Urothelium cell line (cell line): ENCODE results near the gene GPR132.
"Not testable (repeated sequence)": the region's sequence is repeated elsewhere in the genome, so short reads cannot be mapped to it uniquely, and the experiment has no call there.

Experiments
- DNase-seq: peaks from one replicate; pipeline ENCODE4 v3.0.0; 2011; ENCODE audit warnings: low spot score, mixed read lengths
- FAIRE-seq: peaks from 2 replicates; lab custom pipeline; 2011; peaks lifted over from hg19 to GRCh38; lab: Jason Lieb, UNC

GPR132 gene

DNA sequence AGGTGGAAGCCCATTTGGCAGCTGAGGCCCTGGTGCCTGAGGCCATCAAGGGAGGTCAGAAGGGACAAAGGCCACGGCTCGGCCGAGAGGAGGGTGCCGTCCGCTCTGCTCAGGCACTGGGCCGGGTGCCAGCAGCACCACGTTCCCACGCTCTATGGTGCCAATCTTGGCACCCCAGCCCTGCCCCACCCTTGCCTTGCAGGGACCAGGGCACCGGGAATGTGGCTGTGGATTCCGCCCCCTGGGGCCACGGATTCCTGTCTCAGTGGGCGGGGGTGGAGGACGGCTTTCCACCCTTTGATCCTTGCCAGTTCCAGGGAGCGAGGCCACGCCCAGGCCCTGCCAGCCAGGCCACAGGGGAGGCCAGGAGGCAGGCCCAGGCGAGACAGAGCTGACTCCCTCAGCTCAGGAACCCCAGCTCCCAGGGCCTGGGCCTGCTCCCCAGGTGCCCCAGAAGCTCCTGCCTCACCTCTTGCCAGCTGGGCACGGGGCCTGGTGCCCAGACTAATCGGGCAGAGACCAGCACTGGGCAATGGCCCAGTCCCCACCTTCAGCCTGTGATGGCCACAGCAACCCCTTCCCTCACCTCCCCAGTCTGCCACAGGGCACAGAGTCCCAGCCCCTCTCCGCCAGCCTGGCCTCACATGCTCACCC, 26.4 kb upstream of the GPR132 start:
- DNase-seq (peak; percentile 80), FAIRE-seq (peak; percentile 83)

DNA sequence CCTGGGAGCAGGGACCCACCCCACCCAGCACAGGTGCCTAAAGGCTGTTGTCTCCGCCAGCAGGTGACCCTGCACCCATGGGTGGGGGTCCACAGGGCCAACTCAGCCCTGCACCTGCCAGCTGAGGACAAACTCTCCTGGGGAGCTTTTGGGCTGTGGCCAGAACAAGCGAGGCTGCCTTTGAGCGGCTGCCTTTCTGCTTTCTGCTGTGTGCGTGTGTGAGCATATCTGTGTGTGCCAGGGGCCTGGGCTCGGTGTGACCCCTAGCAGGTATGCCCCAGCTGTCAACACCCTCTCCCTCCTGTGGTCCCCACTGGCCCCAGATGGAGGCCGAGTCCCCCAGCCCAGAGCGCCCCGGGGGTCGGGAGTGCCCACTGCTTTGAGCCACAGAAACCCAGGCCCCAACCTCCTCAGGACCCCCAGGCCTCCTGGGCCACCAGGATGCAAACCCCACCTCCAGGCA, 25.9 kb upstream of the GPR132 start:
- DNase-seq (no peak), FAIRE-seq (no peak)

DNA sequence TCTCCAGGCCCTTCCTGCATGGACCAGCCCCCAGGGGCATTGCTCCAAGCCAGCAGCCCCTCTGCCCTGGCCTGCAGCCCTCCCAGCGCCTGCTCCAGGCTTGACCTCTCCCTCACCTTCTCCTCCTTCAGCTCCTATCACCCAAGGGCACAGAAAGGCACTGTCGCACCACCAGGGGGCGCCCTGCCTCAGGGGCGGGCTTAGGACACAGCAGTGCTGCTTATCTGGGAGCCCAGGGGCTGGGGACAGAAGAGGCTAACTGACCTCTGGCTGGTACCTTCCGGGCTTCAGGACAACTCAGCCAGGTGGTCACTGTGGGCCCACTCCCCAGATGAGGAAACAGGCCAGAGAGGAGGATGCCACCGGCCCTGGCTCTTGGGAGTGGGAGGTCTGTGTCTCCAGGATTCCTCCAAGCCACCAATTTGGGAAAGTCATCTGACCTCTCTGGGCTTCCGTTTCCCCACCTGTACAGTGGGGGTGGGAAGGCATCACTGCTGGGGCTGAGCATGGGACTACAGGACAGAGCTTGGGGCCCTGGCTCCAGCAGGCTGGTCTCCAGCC, 25.3 kb upstream of the GPR132 start:
- DNase-seq (peak; percentile 68), FAIRE-seq (peak; percentile 53)

DNA sequence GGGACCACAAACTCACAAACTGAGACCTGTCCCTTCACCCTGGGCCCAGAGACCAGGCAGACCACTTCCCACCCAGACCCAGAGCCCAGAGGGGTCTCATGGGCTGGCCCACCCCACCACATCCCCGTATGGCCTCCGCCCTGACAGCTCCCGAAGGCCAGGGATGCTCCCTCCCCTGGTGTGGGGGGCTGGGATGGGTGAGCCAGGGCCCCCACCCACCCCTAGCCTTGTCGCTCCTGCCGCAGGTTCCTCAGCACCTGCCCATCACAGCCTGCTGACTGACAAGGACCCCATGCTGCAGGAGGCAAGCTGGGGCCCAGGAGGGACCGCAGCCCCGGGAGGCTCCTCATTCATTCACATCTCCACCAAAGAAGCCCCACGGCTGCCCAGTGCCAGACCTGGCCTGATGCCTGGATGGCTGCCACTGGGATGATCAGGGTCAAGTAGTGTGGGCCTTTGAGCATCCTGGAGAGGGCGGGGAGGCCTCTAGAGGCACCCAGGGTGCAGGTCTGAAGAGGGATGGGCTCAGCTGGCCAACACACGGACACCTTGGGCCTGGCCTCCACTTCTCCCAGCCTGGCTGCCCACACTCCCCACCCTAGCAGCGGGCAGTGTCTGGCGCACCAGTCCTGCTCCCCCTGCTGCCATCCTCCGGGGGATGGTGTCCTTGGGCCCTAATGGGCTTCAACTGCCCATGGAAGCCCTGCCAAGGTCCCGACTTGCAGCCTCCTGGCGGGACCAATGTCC, 24.7 kb upstream of the GPR132 start:
- no peak for DNase-seq
- no peak for FAIRE-seq

DNA sequence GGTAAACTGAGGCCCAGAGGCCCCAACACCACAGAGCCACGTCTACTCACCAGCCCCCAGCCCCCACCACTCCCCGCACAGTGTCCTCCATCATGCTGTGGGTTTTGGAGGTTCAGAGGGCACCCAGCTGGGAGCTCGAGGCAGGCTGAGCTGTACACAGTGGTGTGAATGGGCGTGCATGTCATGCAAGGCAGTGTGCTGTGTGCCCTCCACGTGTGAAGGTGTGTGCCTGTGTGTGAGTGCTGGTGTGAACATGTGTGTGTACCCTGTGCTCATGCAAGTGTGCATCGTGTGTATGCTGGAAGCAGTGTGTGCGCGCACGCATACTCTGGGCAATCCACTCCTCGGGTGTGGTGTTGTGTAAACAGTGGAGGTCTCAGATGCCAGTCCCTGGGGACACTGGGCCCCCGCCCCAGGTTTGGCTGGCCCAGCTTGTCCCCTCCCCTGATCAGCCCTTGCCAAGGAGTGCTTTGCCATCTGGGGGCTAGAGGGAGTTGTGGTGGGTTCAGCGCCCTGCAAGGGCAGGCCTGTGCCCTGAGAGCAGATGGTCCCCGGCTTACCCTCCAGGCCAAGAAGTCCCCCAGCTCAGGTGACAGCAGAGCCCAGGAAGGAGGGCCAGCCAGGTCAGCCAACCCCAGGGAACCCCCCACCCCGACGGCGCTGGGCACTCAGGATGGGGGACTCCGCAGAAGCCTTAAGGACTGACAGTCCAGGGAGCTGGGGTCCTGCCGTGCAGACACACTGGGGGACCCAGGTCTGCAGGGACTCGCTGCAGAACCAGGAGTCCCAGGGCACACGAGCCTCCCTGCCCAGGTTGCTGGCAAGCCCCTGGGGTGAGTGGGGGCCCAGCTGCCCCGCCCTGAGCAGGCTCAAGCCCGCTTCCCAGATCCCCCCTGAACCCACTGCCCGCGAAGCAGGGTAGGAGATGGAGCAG, 23.8 kb upstream of the GPR132 start:
- no peak for DNase-seq
- no peak for FAIRE-seq

DNA sequence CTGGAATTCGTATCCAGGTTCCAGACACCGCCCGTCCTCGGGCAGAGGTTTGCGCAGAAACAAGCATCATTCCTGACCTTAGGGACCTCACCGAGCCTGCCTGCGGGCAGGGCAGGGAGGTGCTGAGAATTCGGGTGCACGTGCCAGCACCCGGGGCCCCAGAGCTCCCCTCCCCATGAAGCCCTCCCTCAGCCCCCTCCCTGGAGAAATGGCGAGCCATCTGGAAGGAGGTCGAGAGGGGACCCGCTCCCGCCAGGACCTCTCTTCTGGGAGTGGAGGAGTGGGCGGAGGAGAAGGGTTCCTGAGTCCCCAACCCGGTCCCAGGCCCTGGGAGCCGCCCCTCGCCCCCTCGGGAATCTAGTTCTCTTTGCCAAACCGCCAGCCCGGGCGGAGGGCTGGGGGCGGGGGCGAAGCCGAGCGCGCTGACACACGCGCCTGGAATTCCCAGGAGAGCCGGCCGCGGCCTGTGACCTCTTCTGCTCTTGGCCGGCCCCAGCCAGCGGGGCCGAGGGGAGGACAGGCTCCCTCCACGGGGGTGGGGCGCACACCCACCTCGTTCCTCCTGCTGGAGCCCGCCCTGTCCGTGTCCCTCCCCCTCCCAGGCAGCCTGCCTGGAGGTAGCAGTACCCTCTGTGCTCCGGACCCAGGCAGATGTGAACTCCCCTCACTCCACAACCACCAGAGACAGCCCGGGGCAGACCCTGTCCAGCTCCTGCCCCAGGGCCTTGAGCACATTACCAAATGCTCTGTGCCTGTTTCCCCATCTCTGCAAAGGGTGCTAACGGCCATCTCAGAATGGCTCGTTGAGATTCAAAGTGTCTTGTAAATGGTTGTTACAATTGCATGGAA, 23.0 kb upstream of the GPR132 start:
- peak; percentile 58 for DNase-seq
- no peak for FAIRE-seq

DNA sequence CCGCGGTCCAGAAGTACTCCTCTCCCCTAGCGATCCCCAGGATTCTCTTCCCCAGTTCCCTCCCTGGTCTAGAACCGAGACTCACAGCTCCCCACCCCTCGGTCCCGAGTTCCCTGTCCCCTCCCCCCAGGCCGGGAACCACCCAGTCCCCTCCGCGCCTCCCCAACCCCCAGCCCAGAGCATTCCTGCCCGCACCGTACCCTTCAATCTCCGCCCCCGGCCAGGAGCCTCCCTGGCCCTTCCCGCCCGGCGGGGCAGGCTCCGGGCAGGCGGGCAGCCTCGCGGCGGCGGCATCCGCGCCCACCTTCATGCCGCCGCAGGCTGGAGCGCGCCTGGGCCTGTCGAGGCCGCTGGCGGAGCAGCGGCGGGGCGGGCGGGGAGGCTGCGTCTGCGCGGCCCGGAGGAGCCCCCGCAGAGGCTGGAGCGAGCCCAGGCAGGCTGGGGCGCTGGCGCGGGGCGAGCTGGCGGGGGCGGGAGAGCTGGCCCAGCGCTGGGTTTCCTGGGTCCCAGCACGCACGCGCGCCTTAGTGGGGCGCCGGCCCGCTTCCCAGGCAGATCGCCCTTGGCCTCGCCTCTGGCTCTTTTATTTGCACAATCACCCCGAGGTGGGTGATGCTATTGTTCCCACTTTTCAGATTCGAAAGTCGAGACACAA, 22.2 kb upstream of the GPR132 start:
- DNase-seq: peak; percentile 44
- no peak for FAIRE-seq

DNA sequence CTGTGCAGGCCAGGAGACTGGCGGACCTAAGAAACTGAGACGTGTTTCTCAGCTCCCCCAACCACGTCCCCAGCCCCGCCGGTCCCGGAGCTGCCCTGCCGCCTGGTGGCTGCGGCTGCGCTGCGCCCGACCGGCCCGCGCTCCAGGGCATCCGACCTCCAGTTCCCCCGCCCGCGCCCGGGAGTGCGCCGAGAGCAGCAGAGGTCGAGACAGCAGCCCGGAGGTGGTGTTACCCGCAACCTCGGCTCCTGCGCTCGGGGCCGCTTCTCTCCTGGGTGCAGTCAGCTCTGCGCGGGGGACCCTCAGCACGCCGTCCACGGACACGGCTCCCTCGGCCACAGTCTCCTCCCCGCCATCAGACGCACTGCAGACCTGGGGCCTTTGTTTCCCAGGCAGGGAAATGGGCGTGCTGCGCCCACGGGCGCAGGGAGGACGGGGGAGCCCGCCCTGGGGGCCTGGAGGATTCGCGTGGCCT, 21.6 kb upstream of the GPR132 start:
- peak; percentile 77 for DNase-seq
- peak; percentile 67 for FAIRE-seq

DNA sequence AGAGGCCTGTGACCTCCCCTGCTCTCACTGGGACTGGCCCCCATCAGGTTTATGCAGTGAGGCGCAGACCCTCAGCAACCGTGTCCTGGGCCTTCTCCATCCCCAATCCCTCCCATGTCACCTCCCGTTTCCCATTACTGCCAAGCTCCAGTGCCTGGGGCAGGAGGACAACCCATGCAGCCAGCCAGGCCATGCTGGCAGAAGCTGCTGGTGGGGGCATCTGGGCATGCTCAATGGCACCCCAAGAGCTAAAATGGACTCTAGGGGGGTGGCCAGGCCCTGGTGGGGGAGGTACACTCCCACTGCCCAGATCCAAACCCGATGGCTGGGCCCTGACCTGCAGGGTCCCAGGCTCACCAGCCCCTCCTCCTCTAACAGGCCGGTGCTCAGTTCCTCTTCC, 20.5 kb upstream of the GPR132 start:
- no peak for DNase-seq
- FAIRE-seq: no peak

DNA sequence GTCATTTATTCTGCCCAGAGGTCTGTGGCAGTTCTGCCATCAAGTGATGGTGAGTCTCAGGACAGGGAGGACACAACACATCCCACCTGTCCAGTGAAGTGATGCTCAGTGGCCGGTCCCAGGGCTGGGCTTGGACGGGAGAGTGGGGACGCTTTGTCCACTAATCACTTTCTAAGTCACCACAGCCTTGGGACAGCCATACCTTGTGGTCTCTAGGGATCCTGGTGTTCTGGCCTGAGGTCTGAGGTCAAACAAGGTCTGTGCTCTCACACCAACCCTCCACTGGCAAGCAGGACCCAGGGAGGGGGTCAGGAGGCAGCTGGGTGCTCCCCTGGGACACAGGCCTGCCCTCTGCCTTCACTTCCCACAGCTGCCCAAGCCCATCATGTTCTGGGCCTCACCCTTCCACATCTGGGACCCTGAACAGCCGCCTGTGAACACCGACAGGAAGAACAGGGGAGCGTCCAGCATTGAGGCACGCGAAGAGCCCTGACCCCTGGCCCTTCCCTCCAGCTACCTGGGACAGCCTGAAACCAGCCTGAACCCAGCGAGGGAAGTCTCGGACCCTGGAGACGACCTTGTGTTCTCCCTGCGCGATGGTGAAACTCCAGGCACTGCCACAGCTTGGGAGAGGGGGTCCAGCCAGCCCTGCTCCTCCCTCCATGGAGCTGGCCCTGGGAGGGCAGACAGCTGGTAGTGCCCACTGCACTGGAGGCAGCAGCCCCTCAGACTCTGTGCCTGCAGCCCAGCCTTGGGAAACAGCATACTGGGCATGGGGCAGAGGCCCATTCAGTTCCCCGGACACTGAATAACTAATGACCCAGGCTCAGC, 19.7 kb upstream of the GPR132 start:
- no peak for DNase-seq
- FAIRE-seq: no peak

DNA sequence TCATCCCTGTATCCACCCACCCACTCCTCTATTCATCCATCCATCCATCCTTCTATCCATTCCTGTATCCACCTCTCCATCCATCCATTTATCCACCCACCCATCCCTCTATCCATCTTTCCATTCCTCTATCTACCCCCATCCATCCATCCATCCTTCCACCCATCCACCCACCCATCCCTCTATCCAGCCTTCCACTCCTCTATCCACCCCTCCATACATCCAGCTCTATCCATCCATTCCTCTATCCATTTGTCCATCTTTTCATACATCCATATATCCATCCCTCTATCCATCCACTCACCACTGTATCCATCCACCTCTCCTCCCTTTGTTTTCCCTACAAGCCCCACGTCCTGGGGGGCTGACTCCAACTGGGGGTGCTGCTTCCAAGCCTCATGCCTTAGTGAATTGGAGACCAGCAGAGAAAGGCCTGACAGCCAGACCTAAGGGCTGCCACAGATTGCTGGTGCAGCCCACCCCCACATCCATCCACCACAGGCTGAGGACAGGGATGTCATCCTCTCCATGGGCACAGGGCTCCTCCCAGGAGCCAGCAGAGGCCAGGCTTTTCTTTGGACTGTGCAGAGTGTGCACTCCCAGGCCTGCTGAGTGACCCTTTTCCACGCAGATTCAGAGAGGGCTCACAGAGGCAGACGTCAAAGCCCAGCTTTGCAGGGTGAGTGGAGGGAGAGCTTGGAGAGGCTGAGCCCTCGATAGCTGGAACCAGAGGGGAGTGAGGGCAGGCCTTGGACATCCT, 18.9 kb upstream of the GPR132 start:
- DNase-seq (no peak), FAIRE-seq (no peak)

DNA sequence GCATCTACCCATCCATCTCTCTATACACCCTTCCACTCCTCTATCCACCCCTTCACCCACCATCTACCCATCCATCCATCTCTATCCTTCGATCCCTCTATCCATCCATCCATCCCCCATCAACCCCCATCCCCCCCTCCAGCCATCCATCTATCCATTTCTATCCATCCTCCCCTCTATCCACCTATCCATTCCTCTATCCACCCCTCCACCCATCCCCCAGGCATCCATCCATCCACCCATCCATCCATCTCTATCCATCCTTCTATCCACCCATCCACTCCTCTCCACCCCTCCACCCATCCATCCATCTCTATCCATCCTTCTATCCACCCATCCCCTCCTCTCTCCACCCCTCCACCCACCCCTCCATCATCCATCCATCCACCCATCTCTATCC, 17.5 kb upstream of the GPR132 start:
- FAIRE-seq: no peak
- no peak for DNase-seq

DNA sequence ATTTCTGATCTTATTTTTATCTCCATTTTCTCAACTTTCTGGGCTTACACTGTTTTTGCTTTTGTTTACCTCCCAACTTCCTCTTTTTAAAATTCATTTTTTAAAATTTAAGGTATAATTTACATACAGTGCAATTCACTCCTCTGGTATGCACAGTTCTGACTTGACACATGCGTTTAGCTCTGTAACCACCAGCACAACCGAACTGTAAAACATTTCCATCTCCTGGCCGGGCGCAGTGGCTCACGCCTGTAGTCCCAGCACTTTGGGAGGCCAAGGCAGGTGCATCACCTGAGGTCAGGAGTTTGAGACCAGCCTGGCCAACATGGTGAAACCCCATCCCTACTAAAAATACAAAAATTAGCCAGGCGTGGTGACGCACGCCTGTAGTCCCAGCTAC, 16.2 kb upstream of the GPR132 start:
- not testable (repeated sequence) for FAIRE-seq, DNase-seq

DNA sequence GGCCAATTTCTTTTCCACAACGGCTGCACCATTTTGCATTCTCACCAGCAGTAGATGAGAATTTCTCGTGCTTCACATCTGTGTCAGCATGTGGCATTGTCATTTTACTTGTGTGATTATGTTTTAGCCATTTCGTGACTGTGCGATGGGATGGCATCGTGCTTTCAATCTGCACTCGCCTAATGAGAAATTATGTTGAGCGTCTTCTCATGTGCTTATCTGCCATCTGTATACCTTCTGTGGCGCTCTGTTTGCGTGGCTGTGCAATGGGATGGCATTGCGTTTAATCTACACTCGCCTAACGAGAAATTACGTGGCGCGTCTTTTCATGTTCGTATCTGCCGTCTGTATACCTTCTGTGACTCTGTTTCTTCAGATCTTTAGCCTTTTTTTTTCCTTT, 14.9 kb upstream of the GPR132 start:
- FAIRE-seq (no peak), DNase-seq (no peak)

DNA sequence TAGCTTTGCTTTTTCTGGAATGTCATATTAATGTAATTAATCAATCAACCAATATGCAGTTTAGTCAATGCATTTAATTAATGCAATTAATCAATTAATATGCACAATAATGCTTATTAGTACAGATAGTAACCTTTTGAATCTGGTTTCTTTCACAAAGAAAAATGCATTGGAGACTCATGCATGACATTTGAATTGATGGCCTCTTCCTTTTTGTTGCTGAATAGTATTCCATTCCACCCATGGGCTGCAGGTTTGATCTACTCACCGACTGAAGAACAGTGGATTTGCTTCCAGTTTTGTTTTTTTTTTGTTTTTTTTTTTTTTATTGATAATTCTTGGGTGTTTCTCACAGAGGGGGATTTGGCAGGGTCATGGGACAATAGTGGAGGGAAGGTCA, 13.1 kb upstream of the GPR132 start:
- DNase-seq: no peak

DNA sequence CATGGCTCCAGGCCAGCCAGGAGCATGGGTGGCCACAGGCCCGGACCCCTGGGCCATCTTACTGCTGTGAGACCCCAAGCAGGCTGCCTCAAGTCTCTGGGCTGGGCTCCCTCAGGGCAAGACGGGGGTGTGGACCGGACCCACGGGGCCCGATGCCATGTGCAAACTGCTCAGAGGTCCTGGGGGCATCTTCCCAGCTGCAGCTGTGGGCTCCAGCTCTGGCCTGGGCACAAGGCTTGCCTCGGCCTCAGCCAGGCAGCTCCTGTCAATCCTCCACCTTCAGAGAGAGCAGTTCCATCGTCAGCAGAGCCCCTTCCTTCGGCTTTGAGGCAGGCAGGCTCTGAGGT, 12.4 kb upstream of the GPR132 start:
- DNase-seq (no peak), FAIRE-seq (no peak)

More for the DNA sequence above, 13.1 kb upstream of the GPR132 start:
- FAIRE-seq: no peak

DNA sequence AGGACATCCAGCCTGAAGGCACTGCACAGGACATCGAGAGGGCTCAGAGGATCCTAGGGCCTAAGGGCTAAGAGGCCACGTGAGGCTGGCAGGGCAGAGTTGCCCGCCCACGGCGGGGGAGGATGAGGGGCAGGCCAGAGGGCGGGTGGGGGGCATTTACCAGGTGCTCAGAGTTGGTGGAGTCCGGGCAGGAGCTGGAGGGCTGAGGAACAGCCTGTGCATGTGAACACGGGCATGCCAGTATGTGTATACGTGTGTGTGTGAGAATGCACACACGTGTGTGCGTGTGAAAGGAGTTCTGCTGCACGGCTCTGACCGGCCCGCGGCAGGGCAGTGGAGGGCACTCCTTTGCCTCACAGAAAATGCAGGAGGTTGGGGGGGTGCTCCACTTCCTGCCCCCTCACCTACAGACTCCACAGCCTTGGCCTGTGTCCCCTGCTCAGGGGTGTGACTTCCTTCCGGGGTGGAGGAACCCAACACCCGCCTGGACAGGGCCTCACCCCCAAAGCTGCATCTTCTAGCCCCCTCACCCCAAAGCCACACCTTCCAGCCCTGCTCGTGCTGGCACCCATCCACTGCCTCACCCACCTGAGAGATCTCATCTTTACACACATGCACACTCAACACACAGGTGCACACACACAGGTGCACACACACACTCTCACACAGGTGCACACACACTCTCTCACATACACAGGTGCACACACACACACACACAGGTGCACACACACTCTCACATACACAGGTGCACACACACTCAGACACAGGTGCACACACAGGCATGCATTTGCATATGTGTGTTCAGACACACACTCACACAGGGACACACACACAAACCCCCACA, 11.8 kb upstream of the GPR132 start:
- FAIRE-seq: peak; percentile 23
- no peak for DNase-seq
